ENCODE measurements around the gene TMEM273.

The TMEM273 gene

DNA sequence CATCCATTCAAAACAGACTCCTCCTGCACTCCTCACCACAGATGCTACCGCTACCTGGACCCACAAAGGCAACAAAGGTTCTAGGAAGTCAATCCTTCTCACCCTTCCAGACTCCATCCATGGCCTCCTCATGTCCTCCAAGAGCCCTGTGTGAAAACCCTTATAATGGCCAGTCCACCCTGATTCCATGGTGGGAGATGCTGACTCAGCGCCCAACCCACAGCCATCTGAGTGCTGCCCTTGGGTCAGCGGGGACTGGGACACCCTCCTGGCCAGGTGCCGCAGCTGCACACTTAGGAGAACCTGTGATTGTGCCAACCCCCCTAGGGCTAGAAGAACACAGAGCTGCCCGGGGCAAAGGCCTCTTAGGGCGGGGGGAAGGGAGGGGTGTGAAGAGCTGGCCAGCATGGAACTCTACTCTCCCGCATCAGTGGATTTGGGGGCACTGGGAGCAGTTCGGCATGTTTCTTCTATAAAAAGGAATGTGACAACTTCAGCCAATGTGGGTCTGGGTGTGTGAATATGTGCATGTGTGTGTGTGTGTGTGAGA lies 25.4 kb downstream of the TMEM273 start:
- no peak for DNase-seq

- DNase-seq = no peak
Measured at GRCh38 chr10:49162063-49162462, 26.1 kb downstream of the TMEM273 start.

- DNase-seq = no peak
Measured at GRCh38 chr10:49161411-49161997, 26.7 kb downstream of the TMEM273 start.

GRCh38 chr10:49160814-49161213 lies 27.4 kb downstream of the TMEM273 start:
- DNase-seq = no peak

DNA sequence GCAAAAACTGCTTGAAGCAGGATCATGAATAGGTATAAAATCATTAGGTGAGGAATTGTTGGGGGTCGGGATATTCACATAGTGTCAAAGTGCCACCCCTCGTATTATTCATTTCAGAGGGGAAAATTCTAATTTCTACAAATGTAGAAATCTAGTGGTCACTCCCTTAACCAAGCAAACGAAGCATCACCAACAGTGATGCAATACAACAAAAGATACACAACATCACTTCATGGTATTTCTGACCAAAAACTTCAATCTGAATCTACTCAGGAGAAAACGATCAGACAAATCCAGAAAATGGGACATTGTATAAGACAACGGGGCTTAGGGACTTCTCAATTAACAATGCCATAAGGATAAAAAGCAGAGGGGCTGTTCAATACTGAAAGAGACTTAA lies 28.1 kb downstream of the TMEM273 start:
- no peak for DNase-seq

GRCh38 chr10:49158915-49159314 lies 29.3 kb downstream of the TMEM273 start:
- no peak for DNase-seq

GRCh38 chr10:49158404-49158803 lies 29.8 kb downstream of the TMEM273 start:
- DNase-seq = no peak

DNA sequence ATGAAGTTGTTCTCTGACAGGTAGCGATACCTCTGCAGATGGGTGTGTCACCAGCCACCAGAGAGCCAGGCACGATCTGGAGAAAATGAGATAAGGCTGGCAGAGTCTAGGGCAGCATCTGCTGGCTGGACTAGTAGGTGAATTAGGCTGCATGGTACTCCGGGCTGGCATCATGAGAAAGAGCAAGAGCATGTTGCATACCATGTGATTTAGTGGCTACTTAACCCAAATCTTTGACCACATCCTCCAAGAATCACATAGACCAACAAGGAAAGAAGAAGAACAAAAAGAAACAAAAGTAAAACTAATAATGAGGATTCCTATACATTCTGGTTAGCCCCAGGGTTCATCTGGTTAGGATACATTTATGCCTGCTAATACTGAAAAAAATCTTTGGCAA lies 31.0 kb downstream of the TMEM273 start:
- DNase-seq = no peak

- DNase-seq = no peak
Measured at GRCh38 chr10:49154641-49155040, 33.5 kb downstream of the TMEM273 start.

- no peak for DNase-seq
Measured at GRCh38 chr10:49153971-49154370, 34.2 kb downstream of the TMEM273 start.

- DNase-seq = no peak
Measured at GRCh38 chr10:49153115-49153514, 35.1 kb downstream of the TMEM273 start.

- no peak for DNase-seq
Measured at GRCh38 chr10:49152663-49153062, 35.5 kb downstream of the TMEM273 start.

DNA sequence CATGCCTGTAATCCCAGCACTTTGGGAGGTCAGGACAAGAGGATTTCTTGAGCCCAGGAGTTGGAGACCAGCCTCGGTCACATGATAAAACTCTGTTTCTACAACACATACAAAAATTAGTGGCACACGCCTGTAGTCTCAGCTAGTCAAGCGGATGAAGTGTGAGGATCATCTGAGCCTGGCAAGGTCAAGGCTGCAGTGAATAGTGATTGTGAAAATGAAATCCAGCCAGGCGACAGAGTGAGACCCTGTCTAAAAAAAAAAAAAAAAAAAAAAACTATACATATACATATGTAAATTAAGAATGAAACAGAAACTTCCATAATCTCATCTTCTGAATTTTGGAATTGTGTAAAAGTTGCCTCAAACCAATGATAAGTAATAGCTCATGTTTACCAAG lies 36.2 kb downstream of the TMEM273 start:
- no peak for DNase-seq

GRCh38 chr10:49151481-49151880 lies 36.7 kb downstream of the TMEM273 start:
- DNase-seq = no peak

DNA sequence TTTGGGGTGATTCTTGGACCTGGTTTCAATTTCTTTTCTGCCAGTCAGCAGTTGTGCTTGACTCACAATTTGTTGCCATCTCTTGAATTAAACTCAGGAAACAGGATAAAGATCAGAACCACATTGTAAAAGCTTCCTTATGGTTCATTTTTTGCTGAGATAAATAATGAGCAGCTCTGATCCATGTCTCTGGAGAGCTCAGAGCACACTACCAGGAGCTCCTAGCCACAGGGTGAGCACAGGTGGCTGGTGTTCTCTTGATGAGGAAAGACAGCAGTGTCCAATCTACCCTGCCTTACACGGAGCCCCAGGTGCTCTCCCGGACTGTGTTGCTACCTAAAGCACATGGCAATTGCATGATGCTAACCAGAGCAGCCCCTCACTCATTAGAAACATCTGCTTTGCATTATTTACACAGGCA lies 37.2 kb downstream of the TMEM273 start:
- DNase-seq = no peak

DNA sequence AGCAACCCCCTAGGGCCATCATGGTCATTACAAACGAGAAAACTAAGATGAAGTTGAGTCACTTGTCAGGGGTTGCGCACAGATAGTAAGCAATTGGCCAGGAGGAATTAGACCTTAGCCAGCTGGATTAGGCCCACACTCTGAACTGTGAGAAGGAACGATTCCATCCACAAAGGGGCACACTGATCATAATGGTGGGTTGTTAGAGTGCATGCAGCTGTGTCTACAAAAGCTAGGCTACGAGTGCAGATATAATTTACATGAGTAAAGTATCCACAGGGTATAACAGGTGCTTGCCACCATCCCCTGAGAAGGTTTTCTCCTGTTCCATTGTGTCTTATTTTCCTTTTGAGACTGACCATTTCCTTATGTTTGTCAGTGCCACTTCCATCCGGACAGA lies 37.8 kb downstream of the TMEM273 start:
- no peak for DNase-seq

DNA sequence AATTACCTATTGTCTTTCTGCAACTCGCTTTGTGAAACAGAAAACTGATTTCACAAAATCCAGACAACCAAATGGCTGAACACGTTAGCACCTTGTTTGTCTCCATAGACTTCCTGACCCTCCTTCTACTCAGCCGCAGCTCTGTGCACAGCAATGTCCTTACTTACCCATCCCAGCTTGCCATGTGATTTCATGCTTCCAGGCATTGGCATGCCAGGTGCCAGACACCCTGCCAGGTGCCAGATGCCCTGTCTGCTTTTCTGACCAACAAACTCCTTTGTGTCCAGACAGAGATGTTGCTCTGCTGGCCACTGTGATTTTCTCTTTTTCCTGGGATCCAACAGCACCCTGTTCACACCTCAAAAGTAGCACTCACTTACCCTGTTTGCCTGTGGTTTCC lies 38.3 kb downstream of the TMEM273 start:
- no peak for DNase-seq

GRCh38 chr10:49144058-49144720 lies 44.0 kb downstream of the TMEM273 start:
- DNase-seq = no peak

DNA sequence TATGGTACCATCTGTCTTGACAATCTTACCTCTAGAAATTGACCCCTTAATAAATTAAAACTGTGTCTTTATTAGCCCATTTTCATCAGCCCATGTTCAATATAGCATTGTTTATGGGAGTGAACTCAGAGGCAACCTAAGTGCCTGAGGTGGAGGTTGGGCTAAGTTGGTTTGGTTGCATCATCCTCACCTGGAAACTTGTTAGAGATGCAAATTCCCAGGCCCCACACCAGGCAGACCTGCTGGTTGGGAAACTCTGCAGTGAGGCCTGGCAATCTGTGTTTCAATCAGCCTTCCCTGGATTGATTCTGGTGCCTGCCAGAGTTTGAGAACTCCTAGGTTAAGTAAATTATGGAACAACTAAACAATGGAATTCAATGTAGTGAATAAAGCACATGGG lies 44.9 kb downstream of the TMEM273 start:
- no peak for DNase-seq

DNA sequence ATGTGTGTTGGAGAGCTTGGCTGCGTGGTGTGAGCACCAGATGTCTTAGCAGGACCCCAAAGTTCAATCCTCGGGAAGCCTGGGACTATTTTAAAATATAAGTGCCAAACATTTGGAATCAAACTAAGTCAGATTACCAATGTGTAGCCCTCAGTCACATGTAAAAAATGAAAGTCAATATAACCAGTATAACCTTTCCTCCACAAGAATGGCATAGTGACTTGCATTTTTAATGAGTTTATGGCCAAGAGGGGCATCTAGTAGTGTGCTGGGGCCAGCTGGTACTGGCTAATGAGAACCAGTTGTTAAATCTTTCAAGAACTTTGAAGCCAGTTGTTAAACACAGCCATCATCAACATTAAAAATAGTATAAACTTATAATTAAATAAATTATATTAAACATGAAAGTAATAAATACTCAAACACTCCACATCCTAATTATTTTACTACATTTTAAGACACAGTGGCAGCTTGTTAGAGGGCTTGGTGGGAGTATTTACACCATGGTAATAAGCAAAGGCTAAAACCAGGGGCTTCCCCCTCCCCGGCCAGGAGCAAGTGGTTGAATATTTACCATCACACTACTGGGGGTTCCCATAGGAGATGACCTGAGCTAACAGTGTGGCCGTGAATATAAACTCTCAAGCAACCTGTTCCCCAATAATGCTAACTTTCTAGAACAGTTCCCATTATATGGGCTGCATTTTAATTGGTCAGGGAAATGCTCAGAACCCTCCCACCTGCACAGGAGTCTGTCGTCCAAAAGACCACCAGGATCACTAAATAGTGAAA lies 46.5 kb downstream of the TMEM273 start:
- DNase-seq = no peak

- DNase-seq = no peak
Measured at GRCh38 chr10:49140304-49141177, 47.6 kb downstream of the TMEM273 start.

GRCh38 chr10:49139846-49140195 lies 48.4 kb downstream of the TMEM273 start:
- no peak for DNase-seq

Data from stimulated activated CD4-positive, alpha-beta T cell treated with anti-CD3 and anti-CD28 coated beads, Interleukin-4, amount 100 ng/mL, for 24 hours (primary cell).